H9 (cell line): ENCODE measurements around the gene TCF7L2. TPM values are rescaled to one million over a fixed set of nuclear protein-coding genes. Genes with fewer than 3 reads are reported as not detected.

Source experiments
- DNase-seq: peaks from one replicate; pipeline ENCODE4 v3.0.0-alpha.2; 2017
- H2AFZ ChIP-seq: one replicate; pipeline ENCODE4 v1.6.1; 2013; ENCODE audit warnings: mild to moderate bottlenecking, low read length, control low read depth, moderate library complexity
- H2AK5ac ChIP-seq: 2 replicates; pipeline ENCODE4 v1.6.1; 2013; ENCODE audit warnings: low read length, control low read depth, mixed read lengths; ENCODE audit not compliant: insufficient read length
- H2BK120ac ChIP-seq: one replicate; pipeline ENCODE4 v1.6.1; 2013; ENCODE audit warnings: low read depth, mild to moderate bottlenecking, low read length, control low read depth, inconsistent platforms; ENCODE audit not compliant: poor library complexity, severe bottlenecking
- H2BK12ac ChIP-seq: 2 replicates; pipeline ENCODE4 v1.6.1; 2013; ENCODE audit warnings: low read length, control low read depth, mixed read lengths, low read depth; ENCODE audit not compliant: insufficient read length
- H2BK15ac ChIP-seq: 2 replicates; pipeline ENCODE4 v1.6.1; 2013; ENCODE audit warnings: low read depth, low read length, control low read depth
- H2BK20ac ChIP-seq: one replicate; pipeline ENCODE4 v1.6.1; 2013; ENCODE audit warnings: low read depth, mild to moderate bottlenecking, low read length, control low read depth, inconsistent platforms; ENCODE audit not compliant: poor library complexity, severe bottlenecking
- H2BK5ac ChIP-seq: 2 replicates; pipeline ENCODE4 v1.6.1; 2013; ENCODE audit warnings: low read length, control low read depth, mixed read lengths; ENCODE audit not compliant: insufficient read length
- H3K14ac ChIP-seq: 2 replicates; pipeline ENCODE4 v1.6.1; 2013; ENCODE audit warnings: low read length, control low read depth; ENCODE audit not compliant: insufficient read depth
- H3K18ac ChIP-seq: 2 replicates; pipeline ENCODE4 v1.6.1; 2013; ENCODE audit warnings: low read depth, mild to moderate bottlenecking, mixed read lengths, low read length, control low read depth; ENCODE audit not compliant: insufficient read length
- H3K23ac ChIP-seq: 2 replicates; pipeline ENCODE4 v1.6.1; 2013; ENCODE audit warnings: low read length, control low read depth, mixed read lengths, low read depth; ENCODE audit not compliant: insufficient read length
- H3K23me2 ChIP-seq: 2 replicates; pipeline ENCODE4 v1.6.1; 2013; ENCODE audit warnings: low read depth, mild to moderate bottlenecking, mixed read lengths, low read length, control low read depth; ENCODE audit not compliant: insufficient read length, poor library complexity, severe bottlenecking
- H3K27ac ChIP-seq: 2 replicates; pipeline ENCODE4 v1.5.1; 2013; ENCODE audit warnings: low read length, control low read depth, mixed read lengths, low read depth; ENCODE audit not compliant: insufficient read length
- H3K27me3 ChIP-seq: 2 replicates; pipeline ENCODE4 v1.6.1; 2013; ENCODE audit warnings: low read length, control low read depth, inconsistent platforms; ENCODE audit not compliant: insufficient read depth
- H3K4ac ChIP-seq: 2 replicates; pipeline ENCODE4 v1.6.1; 2013; ENCODE audit warnings: low read depth, mild to moderate bottlenecking, control low read depth, inconsistent platforms, low read length, moderate library complexity
- H3K4me1 ChIP-seq: 2 replicates; pipeline ENCODE4 v1.6.1; 2013; ENCODE audit warnings: low read length, control low read depth, inconsistent platforms; ENCODE audit not compliant: insufficient read depth
- H3K4me2 ChIP-seq: 2 replicates; pipeline ENCODE4 v1.6.1; 2013; ENCODE audit warnings: low read length, control low read depth, mixed read lengths; ENCODE audit not compliant: insufficient read length, insufficient read depth
- H3K56ac ChIP-seq: 2 replicates; pipeline ENCODE4 v1.6.1; 2013; ENCODE audit warnings: low read depth, mild to moderate bottlenecking, mixed read lengths, low read length, control low read depth; ENCODE audit not compliant: insufficient read length
- H3K79me1 ChIP-seq: 2 replicates; pipeline ENCODE4 v1.6.1; 2013; ENCODE audit warnings: low read depth, mild to moderate bottlenecking, moderate library complexity, low read length, control low read depth, inconsistent platforms; ENCODE audit not compliant: insufficient read depth, poor library complexity, severe bottlenecking
- H3K79me2 ChIP-seq: 2 replicates; pipeline ENCODE4 v1.6.1; 2013; ENCODE audit warnings: low read length, control low read depth, inconsistent platforms; ENCODE audit not compliant: insufficient read depth
- H3K9ac ChIP-seq: 2 replicates; pipeline ENCODE4 v1.6.1; 2013; ENCODE audit warnings: low read length, control low read depth, mixed read lengths; ENCODE audit not compliant: insufficient read length; ENCODE audit errors: extremely low read depth
- H3K9me3 ChIP-seq: one replicate; pipeline ENCODE4 v1.6.1; 2013; ENCODE audit warnings: low read depth, low read length, inconsistent platforms; ENCODE audit not compliant: control insufficient read depth
- H3T11ph ChIP-seq: one replicate; pipeline ENCODE4 v1.6.1; 2013; ENCODE audit warnings: mild to moderate bottlenecking, low read length, control low read depth, inconsistent platforms
- H4K20me1 ChIP-seq: one replicate; pipeline ENCODE4 v1.6.1; 2013; ENCODE audit not compliant: control insufficient read depth, insufficient read length, insufficient read depth
- H4K5ac ChIP-seq: 2 replicates; pipeline ENCODE4 v1.6.1; 2013; ENCODE audit warnings: low read depth, mild to moderate bottlenecking, mixed read lengths, low read length, control low read depth; ENCODE audit not compliant: insufficient read length
- H4K8ac ChIP-seq: replicated peaks from 2 replicates; pipeline ENCODE4 v1.6.1; 2013; ENCODE audit warnings: low read length, control low read depth, mixed read lengths, low read depth; ENCODE audit not compliant: insufficient read length
- H4K91ac ChIP-seq: 2 replicates; pipeline ENCODE4 v1.6.1; 2013; ENCODE audit warnings: low read depth, mild to moderate bottlenecking, moderate library complexity, mixed read lengths, low read length, control low read depth; ENCODE audit not compliant: insufficient read length
- H3K27ac Mint-ChIP-seq, 3 experiments: 2 replicates in 2 of 3; 3 replicates in 1 of 3; pipeline ENCODE4 v1.8.0; 2020 to 2021; ENCODE audit warnings: mixed read lengths in 3 of 3, mild to moderate bottlenecking in 1 of 3, moderate library complexity in 1 of 3
- H3K27me3 Mint-ChIP-seq: 2 replicates; pipeline ENCODE4 v1.8.0; 2021; ENCODE audit warnings: low read depth, mild to moderate bottlenecking, moderate library complexity, mixed read lengths
- H3K36me3 Mint-ChIP-seq, 3 experiments: 2 replicates in 2 of 3; 3 replicates in 1 of 3; pipeline ENCODE4 v1.8.0; 2020 to 2021; ENCODE audit warnings: low read depth in 3 of 3, mixed read lengths in 3 of 3; ENCODE audit not compliant: insufficient read depth in 1 of 3
- H3K4me1 Mint-ChIP-seq, 2 experiments: 2 replicates each; pipeline ENCODE4 v1.8.0; 2020; ENCODE audit warnings: mixed read lengths in 2 of 2
- H3K4me3 Mint-ChIP-seq, 2 experiments: 2 replicates in 1 of 2; 3 replicates in 1 of 2; pipeline ENCODE4 v1.8.0; 2020 to 2021; ENCODE audit warnings: mild to moderate bottlenecking in 2 of 2, mixed read lengths in 2 of 2, moderate library complexity in 1 of 2
- H3K9me3 Mint-ChIP-seq, 2 experiments: 2 replicates in 1 of 2; 3 replicates in 1 of 2; pipeline ENCODE4 v1.8.0; 2020; ENCODE audit warnings: mild to moderate bottlenecking in 2 of 2, mixed read lengths in 2 of 2, moderate library complexity in 1 of 2
- WGBS: extraction: QIAGEN DNeasy Blood & Tissue Kit; methylation state at CpG from one replicate; pipeline ENCODE4 v1.1.7; 2013; ENCODE audit warnings: missing lambda C conversion rate, low lambda C conversion rate, mixed read lengths; ENCODE audit not compliant: insufficient read length; ENCODE audit errors: extremely low coverage; 5-methylcytosine and 5-hydroxymethylcytosine counted together
- total RNA-seq: library from RNA; stranded (reverse); gene quantifications from 2 replicates; pipeline ENCODE4 v1.2.1, GENCODE V29; 2021
- TF ChIP-seq, protein P1 (sequence below): fragments of 200-600 bp; sonication (generic); conservative IDR thresholded peaks from 3 replicates; pipeline ENCODE4 v1.8.0; 2021; ENCODE audit warnings: antibody characterized with exemption, mild to moderate bottlenecking

Gene TCF7L2
- total RNA-seq, 1 experiment from 2014 or later, result 71.1 TPM

DNA sequence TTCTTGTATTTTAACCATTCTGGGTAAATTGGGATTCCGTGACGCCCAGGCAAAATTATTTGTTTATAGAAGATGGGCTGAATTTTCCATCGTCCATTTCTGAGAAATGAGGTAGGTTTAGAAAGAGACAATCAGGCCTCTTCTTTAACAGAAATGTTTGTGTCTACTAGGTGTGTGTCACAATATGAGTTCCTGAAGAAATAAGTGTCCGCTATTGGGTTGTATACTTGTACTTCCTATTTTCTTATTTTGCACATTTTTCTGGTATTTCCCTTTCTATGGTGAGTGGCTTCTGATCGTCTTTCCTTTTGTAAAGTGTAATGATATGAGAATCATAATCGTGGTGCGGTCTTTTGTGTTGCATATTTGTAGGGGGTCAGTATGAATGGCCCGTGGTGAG, 83.9 kb downstream of the TCF7L2 start:
- no peak overlapping the region for H3K56ac ChIP-seq
- H3K14ac ChIP-seq, result no peak overlapping the region
- H3K27me3 ChIP-seq, result no peaks in the 10 kb centered on the region
- no peak overlapping the region for H2BK20ac ChIP-seq
- peak overlapping the region in 1 of 3 experiments; percentile 33; a peak in 2 of 7 replicates for H3K27ac Mint-ChIP-seq
- peaks cover 47% of the 10 kb centered on the region; the same call in 1 of the 2 replicates for H3K79me2 ChIP-seq
- no peaks in the 10 kb centered on the region; the same call in 1 of the 2 replicates for H3K4me1 ChIP-seq
- H3K9me3 ChIP-seq, result no peaks in the 10 kb centered on the region
- H4K20me1 ChIP-seq, result peaks cover 2% of the 10 kb centered on the region
- H3K27me3 Mint-ChIP-seq, result no peaks in the 10 kb centered on the region
- H2BK120ac ChIP-seq, result no peak overlapping the region
- H3T11ph ChIP-seq, result no peak overlapping the region
- no peaks in the 10 kb centered on the region for H3K23me2 ChIP-seq
- DNase-seq, result no peak
- no peak overlapping the region for H3K23ac ChIP-seq
- H2BK15ac ChIP-seq, result no peak overlapping the region
- no peak overlapping the region for H2AFZ ChIP-seq
- H2BK12ac ChIP-seq, result no peak overlapping the region
- no peak overlapping the region for H4K8ac ChIP-seq
- H2AK5ac ChIP-seq, result no peak overlapping the region
- H4K91ac ChIP-seq, result no peak overlapping the region
- no peak overlapping the region for H3K4ac ChIP-seq
- TF ChIP-seq, protein P1, sequence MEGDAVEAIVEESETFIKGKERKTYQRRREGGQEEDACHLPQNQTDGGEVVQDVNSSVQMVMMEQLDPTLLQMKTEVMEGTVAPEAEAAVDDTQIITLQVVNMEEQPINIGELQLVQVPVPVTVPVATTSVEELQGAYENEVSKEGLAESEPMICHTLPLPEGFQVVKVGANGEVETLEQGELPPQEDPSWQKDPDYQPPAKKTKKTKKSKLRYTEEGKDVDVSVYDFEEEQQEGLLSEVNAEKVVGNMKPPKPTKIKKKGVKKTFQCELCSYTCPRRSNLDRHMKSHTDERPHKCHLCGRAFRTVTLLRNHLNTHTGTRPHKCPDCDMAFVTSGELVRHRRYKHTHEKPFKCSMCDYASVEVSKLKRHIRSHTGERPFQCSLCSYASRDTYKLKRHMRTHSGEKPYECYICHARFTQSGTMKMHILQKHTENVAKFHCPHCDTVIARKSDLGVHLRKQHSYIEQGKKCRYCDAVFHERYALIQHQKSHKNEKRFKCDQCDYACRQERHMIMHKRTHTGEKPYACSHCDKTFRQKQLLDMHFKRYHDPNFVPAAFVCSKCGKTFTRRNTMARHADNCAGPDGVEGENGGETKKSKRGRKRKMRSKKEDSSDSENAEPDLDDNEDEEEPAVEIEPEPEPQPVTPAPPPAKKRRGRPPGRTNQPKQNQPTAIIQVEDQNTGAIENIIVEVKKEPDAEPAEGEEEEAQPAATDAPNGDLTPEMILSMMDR, result no peak
- no peaks in the 10 kb centered on the region for H3K9me3 Mint-ChIP-seq
- H3K79me1 ChIP-seq, result peaks cover 23% of the 10 kb centered on the region
- no peak overlapping the region for H3K18ac ChIP-seq
- no peak overlapping the region for H3K4me3 Mint-ChIP-seq
- WGBS, result no CpG with 5 or more reads among the region's 8 CpGs
- H3K27ac ChIP-seq, result no peak overlapping the region
- H3K4me1 Mint-ChIP-seq, result peaks cover 57 to 68% of the 10 kb centered on the region in 2 experiments
- no peak overlapping the region for H2BK5ac ChIP-seq
- no peak overlapping the region for H4K5ac ChIP-seq
- H3K4me2 ChIP-seq, result no peak overlapping the region
- H3K9ac ChIP-seq, result no peak overlapping the region
- H3K36me3 Mint-ChIP-seq, result peaks cover 2 to 35% (median 30%) of the 10 kb centered on the region in 3 experiments; a peak in 5 of 7 replicates
